Stimulated activated CD4-positive, alpha-beta T cell treated with anti-CD3 and anti-CD28 coated beads, TNF-alpha, amount 100 ng/mL, for 1 hour (primary cell): Measurements from ENCODE around the gene NCBP2.

Source experiments
- DNase-seq, 3 donors: peaks; one replicate each; pipeline ENCODE4 v3.0.0-alpha.2; 2020; ENCODE audit warnings: low read depth in 3 of 3, low spot score in 1 of 3

NCBP2 gene

DNA sequence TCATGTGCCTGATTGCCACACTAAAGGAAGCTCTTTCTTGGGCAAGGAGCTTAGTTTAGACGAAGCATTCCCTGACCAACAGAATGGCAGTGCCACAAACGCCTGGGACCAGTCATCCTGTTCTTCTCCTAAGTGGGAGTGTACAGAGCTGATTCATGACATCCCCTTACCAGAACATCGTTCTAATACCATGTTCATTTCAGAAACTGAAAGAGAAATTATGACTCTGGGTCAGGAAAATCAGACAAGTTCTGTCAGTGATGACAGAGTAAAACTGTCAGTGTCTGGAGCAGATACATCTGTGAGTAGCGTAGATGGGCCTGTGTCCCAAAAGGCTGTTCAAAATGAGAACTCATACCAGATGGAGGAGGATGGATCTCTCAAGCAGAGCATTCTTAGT is 56.2 kb downstream of the NCBP2 start:
- DNase-seq: no peak
